K562 (cell line): Measurements from ENCODE around the gene NKG7. TPM values are rescaled to one million over a fixed set of nuclear protein-coding genes. Genes with fewer than 3 reads are reported as not detected.

Experiments used
- EGR1 ChIP-seq: fragments of 450-650 bp; conservative IDR thresholded peaks from 2 replicates; pipeline ENCODE4 v1.6.1; 2017; ENCODE audit warnings: mild to moderate bottlenecking
- ETV5 ChIP-seq: sonication (generic); formaldehyde crosslinking; IDR thresholded peaks from 2 replicates; pipeline ENCODE4 v1.4.0; 2020; ENCODE audit warnings: low read depth, mild to moderate bottlenecking, missing genetic modification reagents
- FOSL1 ChIP-seq: fragments of 200-800 bp; sonication (Bioruptor generic); conservative IDR thresholded peaks from 2 replicates; pipeline ENCODE4 v1.6.1; 2016; ENCODE audit warnings: missing genetic modification characterization, missing compliant biosample characterization
- MECOM ChIP-seq: fragments of 250-450 bp; sonication (Bioruptor Pico); IDR thresholded peaks from 2 replicates; pipeline ENCODE4 v1.8.0; 2022; ENCODE audit warnings: inconsistent platforms
- PHF20 ChIP-seq: fragments of 450-650 bp; IDR thresholded peaks from 2 replicates; pipeline ENCODE4 v1.6.1; 2018; ENCODE audit not compliant: partially characterized antibody
- RFX7 ChIP-seq: fragments of 250-450 bp; sonication (Bioruptor Pico); IDR thresholded peaks from 2 replicates; pipeline ENCODE4 v1.5.1; 2021; ENCODE audit warnings: mild to moderate bottlenecking
- ZNF197 ChIP-seq: fragments of 200-800 bp; sonication (Bioruptor generic); IDR thresholded peaks from 2 replicates; pipeline ENCODE4 v1.6.1; 2016; ENCODE audit warnings: low read depth, missing genetic modification characterization, missing compliant biosample characterization
- polyA plus RNA-seq, 8 experiments: library from polyadenylated mRNA; depleted of rRNA in 4 of 8; stranded (reverse) in 5 of 8; unstranded in 3 of 8; fragments of >200 nt; fragmentation: Nextera tagmentation in 2 of 8; fragmentation: Illumina TruSeq in 1 of 8; extraction: Ambion mirVana in 2 of 8; extraction: Trizol in 1 of 8; gene quantifications; 2 replicates each; pipeline versions ENCODE4 v1.2.1 to v1.2.3, GENCODE V29; 2011 to 2014; ENCODE audit warnings: inconsistent platforms in 1 of 8, missing spikeins in 1 of 8
- total RNA-seq, 7 experiments: library from RNA; depleted of rRNA in 6 of 7; stranded (reverse); fragments of >200 nt in 6 of 7; fragmentation: Illumina TruSeq in 2 of 7; extraction: Trizol in 2 of 7; gene quantifications; 2 replicates each; pipeline versions ENCODE4 v1.2.1 to v1.2.3, GENCODE V29; 2011 to 2021; ENCODE audit warnings: low replicate concordance in 1 of 7
- TF ChIP-seq, protein P1 (sequence below), 2 experiments: IDR thresholded peaks; 2 replicates each; pipeline ENCODE4 v1.6.1; 2012; ENCODE audit warnings: improper control_type of control experiment in 2 of 2, low read depth in 2 of 2, low read length in 2 of 2, borderline replicate concordance in 1 of 2
- TF ChIP-seq, protein P2 (sequence below): sonication (generic); formaldehyde crosslinking; IDR thresholded peaks from 2 replicates; pipeline ENCODE4 v1.9.0; 2022; ENCODE audit warnings: mild to moderate bottlenecking, missing genetic modification reagents
- TF ChIP-seq, protein P3 (sequence below), 3 experiments: IDR thresholded peaks in 2 of 3; conservative IDR thresholded peaks in 1 of 3; 2 replicates each; pipeline ENCODE4 v1.5.1; 2011 to 2012; ENCODE audit warnings: low read length in 3 of 3, mild to moderate bottlenecking in 3 of 3, control low read depth in 2 of 3, improper control_type of control experiment in 1 of 3, inconsistent platforms in 1 of 3, low read depth in 1 of 3, mixed read lengths in 1 of 3, moderate library complexity in 1 of 3; ENCODE audit not compliant: insufficient read depth in 2 of 3
- TF ChIP-seq, protein P4 (sequence below): fragments of 450-650 bp; IDR thresholded peaks from 2 replicates; pipeline ENCODE4 v1.6.1; 2014; ENCODE audit warnings: low read depth, mild to moderate bottlenecking, moderate library complexity, borderline replicate concordance
- TF ChIP-seq, protein P5 (sequence below): sonication (generic); formaldehyde crosslinking; IDR thresholded peaks from 2 replicates; pipeline ENCODE4 v1.8.0; 2022; ENCODE audit warnings: mild to moderate bottlenecking, missing genetic modification reagents
- TF ChIP-seq, protein P6 (sequence below): fragments of 250-450 bp; sonication (Bioruptor Pico); IDR thresholded peaks from 2 replicates; pipeline ENCODE4 v1.8.0; 2021; ENCODE audit warnings: mild to moderate bottlenecking, moderate library complexity

NKG7 gene
- total and polyA plus RNA-seq, 9 of the 15 experiments (the other 6 are each of a cell fraction or from before 2014, with no cell fraction given), result 0.30 to 0.70 (median 0.51) TPM; not detected in 2

DNA sequence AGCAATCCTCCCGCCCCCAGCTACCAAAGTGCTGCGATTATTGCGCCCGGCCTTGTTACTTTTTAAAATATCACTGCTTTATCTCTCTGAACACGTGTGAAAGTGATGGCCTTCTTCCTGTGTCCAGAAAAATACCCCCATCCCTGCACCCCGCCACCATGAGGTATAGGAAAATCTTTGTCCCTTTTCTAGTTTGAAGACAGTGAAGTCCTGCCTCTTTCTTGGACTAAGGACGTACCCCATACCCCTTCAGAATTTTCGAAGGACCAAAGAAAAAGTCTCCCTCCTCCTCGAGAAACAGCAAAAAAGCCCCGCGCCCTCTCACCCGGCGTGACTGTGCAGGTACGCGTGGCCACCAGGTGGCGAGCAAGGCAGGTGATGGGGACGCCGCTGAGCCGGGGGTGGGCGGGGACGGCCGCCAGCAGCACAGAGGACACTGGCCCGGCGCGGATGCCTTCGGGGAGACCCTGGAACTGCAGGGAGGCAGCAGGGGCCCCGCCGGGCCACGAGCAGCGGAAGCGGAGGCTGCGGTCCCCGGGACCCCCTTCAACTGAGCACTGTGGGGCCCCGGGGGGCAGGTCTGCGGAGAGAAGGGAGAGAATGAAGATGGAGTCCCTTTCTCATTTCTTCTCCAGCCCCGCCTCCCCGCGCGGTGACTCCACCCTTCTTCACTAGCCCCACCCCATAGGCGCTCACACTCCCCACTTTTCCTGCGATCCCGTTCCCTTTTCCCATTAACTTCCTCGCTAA lies 33.7 kb downstream of the NKG7 start (continued):
- TF ChIP-seq, protein P1, sequence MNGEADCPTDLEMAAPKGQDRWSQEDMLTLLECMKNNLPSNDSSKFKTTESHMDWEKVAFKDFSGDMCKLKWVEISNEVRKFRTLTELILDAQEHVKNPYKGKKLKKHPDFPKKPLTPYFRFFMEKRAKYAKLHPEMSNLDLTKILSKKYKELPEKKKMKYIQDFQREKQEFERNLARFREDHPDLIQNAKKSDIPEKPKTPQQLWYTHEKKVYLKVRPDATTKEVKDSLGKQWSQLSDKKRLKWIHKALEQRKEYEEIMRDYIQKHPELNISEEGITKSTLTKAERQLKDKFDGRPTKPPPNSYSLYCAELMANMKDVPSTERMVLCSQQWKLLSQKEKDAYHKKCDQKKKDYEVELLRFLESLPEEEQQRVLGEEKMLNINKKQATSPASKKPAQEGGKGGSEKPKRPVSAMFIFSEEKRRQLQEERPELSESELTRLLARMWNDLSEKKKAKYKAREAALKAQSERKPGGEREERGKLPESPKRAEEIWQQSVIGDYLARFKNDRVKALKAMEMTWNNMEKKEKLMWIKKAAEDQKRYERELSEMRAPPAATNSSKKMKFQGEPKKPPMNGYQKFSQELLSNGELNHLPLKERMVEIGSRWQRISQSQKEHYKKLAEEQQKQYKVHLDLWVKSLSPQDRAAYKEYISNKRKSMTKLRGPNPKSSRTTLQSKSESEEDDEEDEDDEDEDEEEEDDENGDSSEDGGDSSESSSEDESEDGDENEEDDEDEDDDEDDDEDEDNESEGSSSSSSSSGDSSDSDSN (IDR thresholded peaks at IDR 0.05; ENCODE audit: borderline replicate concordance in 1 of 2, low read depth in 2 of 2, low read length in 2 of 2), result 0 out of 4 replicates have a peak, but pooled peaks of 1 of the 2 experiments have one; percentile 26
- TF ChIP-seq FOSL1 (tag) (peak; percentile 33; the same call in 1 of the 2 replicates), ETV5 (CRISPR knock-in tag) (peak; percentile 51; the same call in 1 of the 2 replicates), ZNF197 (no peak), EGR1 (peak; percentile 59), MECOM (CRISPR knock-in tag) (0 out of 2 replicates have a peak, but pooled peaks have one; percentile 31), RFX7 (CRISPR knock-in tag) (no peak), PHF20 (no peak)
- TF ChIP-seq, protein P2, sequence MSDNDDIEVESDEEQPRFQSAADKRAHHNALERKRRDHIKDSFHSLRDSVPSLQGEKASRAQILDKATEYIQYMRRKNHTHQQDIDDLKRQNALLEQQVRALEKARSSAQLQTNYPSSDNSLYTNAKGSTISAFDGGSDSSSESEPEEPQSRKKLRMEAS (CRISPR knock-in tag), result peak; percentile 82
- TF ChIP-seq, protein P3, sequence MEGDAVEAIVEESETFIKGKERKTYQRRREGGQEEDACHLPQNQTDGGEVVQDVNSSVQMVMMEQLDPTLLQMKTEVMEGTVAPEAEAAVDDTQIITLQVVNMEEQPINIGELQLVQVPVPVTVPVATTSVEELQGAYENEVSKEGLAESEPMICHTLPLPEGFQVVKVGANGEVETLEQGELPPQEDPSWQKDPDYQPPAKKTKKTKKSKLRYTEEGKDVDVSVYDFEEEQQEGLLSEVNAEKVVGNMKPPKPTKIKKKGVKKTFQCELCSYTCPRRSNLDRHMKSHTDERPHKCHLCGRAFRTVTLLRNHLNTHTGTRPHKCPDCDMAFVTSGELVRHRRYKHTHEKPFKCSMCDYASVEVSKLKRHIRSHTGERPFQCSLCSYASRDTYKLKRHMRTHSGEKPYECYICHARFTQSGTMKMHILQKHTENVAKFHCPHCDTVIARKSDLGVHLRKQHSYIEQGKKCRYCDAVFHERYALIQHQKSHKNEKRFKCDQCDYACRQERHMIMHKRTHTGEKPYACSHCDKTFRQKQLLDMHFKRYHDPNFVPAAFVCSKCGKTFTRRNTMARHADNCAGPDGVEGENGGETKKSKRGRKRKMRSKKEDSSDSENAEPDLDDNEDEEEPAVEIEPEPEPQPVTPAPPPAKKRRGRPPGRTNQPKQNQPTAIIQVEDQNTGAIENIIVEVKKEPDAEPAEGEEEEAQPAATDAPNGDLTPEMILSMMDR (IDR thresholded peaks at IDR 0.05 in 2 of 3, conservative IDR thresholded peaks at IDR 0.05 in 1 of 3; ENCODE audit: insufficient read depth in 2 of 3, low read depth in 1 of 3, low read length in 3 of 3), result peak; percentile 87 to 95 (median 87)
- TF ChIP-seq, protein P4, sequence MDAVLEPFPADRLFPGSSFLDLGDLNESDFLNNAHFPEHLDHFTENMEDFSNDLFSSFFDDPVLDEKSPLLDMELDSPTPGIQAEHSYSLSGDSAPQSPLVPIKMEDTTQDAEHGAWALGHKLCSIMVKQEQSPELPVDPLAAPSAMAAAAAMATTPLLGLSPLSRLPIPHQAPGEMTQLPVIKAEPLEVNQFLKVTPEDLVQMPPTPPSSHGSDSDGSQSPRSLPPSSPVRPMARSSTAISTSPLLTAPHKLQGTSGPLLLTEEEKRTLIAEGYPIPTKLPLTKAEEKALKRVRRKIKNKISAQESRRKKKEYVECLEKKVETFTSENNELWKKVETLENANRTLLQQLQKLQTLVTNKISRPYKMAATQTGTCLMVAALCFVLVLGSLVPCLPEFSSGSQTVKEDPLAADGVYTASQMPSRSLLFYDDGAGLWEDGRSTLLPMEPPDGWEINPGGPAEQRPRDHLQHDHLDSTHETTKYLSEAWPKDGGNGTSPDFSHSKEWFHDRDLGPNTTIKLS, result peak; percentile 79
- TF ChIP-seq, protein P5, sequence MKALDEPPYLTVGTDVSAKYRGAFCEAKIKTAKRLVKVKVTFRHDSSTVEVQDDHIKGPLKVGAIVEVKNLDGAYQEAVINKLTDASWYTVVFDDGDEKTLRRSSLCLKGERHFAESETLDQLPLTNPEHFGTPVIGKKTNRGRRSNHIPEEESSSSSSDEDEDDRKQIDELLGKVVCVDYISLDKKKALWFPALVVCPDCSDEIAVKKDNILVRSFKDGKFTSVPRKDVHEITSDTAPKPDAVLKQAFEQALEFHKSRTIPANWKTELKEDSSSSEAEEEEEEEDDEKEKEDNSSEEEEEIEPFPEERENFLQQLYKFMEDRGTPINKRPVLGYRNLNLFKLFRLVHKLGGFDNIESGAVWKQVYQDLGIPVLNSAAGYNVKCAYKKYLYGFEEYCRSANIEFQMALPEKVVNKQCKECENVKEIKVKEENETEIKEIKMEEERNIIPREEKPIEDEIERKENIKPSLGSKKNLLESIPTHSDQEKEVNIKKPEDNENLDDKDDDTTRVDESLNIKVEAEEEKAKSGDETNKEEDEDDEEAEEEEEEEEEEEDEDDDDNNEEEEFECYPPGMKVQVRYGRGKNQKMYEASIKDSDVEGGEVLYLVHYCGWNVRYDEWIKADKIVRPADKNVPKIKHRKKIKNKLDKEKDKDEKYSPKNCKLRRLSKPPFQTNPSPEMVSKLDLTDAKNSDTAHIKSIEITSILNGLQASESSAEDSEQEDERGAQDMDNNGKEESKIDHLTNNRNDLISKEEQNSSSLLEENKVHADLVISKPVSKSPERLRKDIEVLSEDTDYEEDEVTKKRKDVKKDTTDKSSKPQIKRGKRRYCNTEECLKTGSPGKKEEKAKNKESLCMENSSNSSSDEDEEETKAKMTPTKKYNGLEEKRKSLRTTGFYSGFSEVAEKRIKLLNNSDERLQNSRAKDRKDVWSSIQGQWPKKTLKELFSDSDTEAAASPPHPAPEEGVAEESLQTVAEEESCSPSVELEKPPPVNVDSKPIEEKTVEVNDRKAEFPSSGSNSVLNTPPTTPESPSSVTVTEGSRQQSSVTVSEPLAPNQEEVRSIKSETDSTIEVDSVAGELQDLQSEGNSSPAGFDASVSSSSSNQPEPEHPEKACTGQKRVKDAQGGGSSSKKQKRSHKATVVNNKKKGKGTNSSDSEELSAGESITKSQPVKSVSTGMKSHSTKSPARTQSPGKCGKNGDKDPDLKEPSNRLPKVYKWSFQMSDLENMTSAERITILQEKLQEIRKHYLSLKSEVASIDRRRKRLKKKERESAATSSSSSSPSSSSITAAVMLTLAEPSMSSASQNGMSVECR (CRISPR knock-in tag), result peak; percentile 84
- TF ChIP-seq, protein P6, sequence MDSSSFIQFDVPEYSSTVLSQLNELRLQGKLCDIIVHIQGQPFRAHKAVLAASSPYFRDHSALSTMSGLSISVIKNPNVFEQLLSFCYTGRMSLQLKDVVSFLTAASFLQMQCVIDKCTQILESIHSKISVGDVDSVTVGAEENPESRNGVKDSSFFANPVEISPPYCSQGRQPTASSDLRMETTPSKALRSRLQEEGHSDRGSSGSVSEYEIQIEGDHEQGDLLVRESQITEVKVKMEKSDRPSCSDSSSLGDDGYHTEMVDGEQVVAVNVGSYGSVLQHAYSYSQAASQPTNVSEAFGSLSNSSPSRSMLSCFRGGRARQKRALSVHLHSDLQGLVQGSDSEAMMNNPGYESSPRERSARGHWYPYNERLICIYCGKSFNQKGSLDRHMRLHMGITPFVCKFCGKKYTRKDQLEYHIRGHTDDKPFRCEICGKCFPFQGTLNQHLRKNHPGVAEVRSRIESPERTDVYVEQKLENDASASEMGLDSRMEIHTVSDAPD (CRISPR knock-in tag), result no peak
